Cardiac muscle cell (in vitro differentiated cells and primary cell): ENCODE measurements around the gene PNLIPRP1. TPM values are rescaled to one million over a fixed set of nuclear protein-coding genes. Genes with fewer than 3 reads are reported as not detected.

Experiments
- DNase-seq, 2 donors: peaks; one replicate each; pipeline versions ENCODE4 v3.0.0 to v3.0.0-alpha.2; 2010 to 2017; ENCODE audit warnings: low read depth in 1 of 2, low spot score in 1 of 2
- H3K27ac ChIP-seq: fragments of 200-600 bp; sonication (generic); 2 replicates; pipeline ENCODE4 v1.5.1; 2016
- H3K27me3 ChIP-seq: fragments of 200-600 bp; sonication (generic); 2 replicates; pipeline ENCODE4 v1.6.0; 2016; ENCODE audit warnings: control low read depth
- H3K36me3 ChIP-seq: fragments of 200-600 bp; sonication (generic); 2 replicates; pipeline ENCODE4 v1.5.1; 2016; ENCODE audit warnings: control low read depth
- H3K4me1 ChIP-seq: fragments of 200-600 bp; sonication (generic); 2 replicates; pipeline ENCODE4 v1.8.1; 2017; ENCODE audit warnings: low read depth, mild to moderate bottlenecking, mixed run types
- H3K4me3 ChIP-seq: fragments of 200-600 bp; sonication (generic); 2 replicates; pipeline ENCODE4 v1.5.1; 2016; ENCODE audit warnings: mild to moderate bottlenecking
- H3K9me3 ChIP-seq: fragments of 200-600 bp; sonication (generic); 2 replicates; pipeline ENCODE4 v1.5.1; 2017; ENCODE audit warnings: low read depth, mild to moderate bottlenecking, control low read depth
- CTCF ChIP-seq: IDR thresholded peaks from 2 replicates; pipeline ENCODE4 v1.5.1; 2012; ENCODE audit warnings: low read depth, mild to moderate bottlenecking, low read length
- polyA plus RNA-seq: library from polyadenylated mRNA; unstranded; fragments of >200 nt; fragmentation: Nextera tagmentation; extraction: Ambion mirVana; gene quantifications from 2 replicates; pipeline ENCODE4 v1.2.1, GENCODE V29; 2016
- total RNA-seq: library from RNA; depleted of rRNA; stranded (reverse); fragments of >200 nt; gene quantifications from 2 replicates; pipeline ENCODE4 v1.2.3, GENCODE V29; 2016

The PNLIPRP1 gene
- total and polyA plus RNA-seq, 2 experiments from 2014 or later, result not detected

- H3K27me3 ChIP-seq, result no peaks in the 10 kb centered on the region
- no peak overlapping the region for H3K27ac ChIP-seq
- H3K36me3 ChIP-seq, result no peaks in the 10 kb centered on the region
- TF ChIP-seq CTCF, result no peak
- H3K9me3 ChIP-seq, result no peaks in the 10 kb centered on the region
- no peak overlapping the region for H3K4me3 ChIP-seq
- H3K4me1 ChIP-seq, result no peaks in the 10 kb centered on the region
- DNase-seq, result no peak
These were observed 23.8 kb upstream of the PNLIPRP1 start for GRCh38 chr10:116566932-116567331.

GRCh38 chr10:116567335-116567734, 23.4 kb upstream of the PNLIPRP1 start:
- TF ChIP-seq CTCF, result no peak
- Histone ChIP-seq H3K36me3 (no peaks in the 10 kb centered on the region), H3K27ac (no peak overlapping the region), H3K4me1 (no peaks in the 10 kb centered on the region), H3K9me3 (no peaks in the 10 kb centered on the region), H3K27me3 (no peaks in the 10 kb centered on the region), H3K4me3 (no peak overlapping the region)
- DNase-seq, result no peak

- H3K27ac ChIP-seq, result no peak overlapping the region
- H3K9me3 ChIP-seq, result no peaks in the 10 kb centered on the region
- no peaks in the 10 kb centered on the region for H3K27me3 ChIP-seq
- H3K4me3 ChIP-seq, result no peak overlapping the region
- no peak for DNase-seq
- H3K4me1 ChIP-seq, result no peaks in the 10 kb centered on the region
- no peak for TF ChIP-seq CTCF
- no peaks in the 10 kb centered on the region for H3K36me3 ChIP-seq
These were observed 16.0 kb upstream of the PNLIPRP1 start for GRCh38 chr10:116574797-116575196.

- H3K4me1 ChIP-seq, result no peaks in the 10 kb centered on the region
- H3K27me3 ChIP-seq, result no peaks in the 10 kb centered on the region
- H3K27ac ChIP-seq, result no peak overlapping the region
- no peak for DNase-seq
- H3K4me3 ChIP-seq, result no peak overlapping the region
- H3K36me3 ChIP-seq, result no peaks in the 10 kb centered on the region
- TF ChIP-seq CTCF, result no peak
- no peaks in the 10 kb centered on the region for H3K9me3 ChIP-seq
These were observed 2.7 kb upstream of the PNLIPRP1 start for GRCh38 chr10:116587878-116588591.

- TF ChIP-seq CTCF, result no peak
- no peaks in the 10 kb centered on the region for H3K4me1 ChIP-seq
- no peak overlapping the region for H3K27ac ChIP-seq
- H3K36me3 ChIP-seq, result no peaks in the 10 kb centered on the region
- H3K4me3 ChIP-seq, result no peak overlapping the region
- no peaks in the 10 kb centered on the region for H3K9me3 ChIP-seq
- DNase-seq, result no peak
- H3K27me3 ChIP-seq, result no peaks in the 10 kb centered on the region
These were observed 1.8 kb upstream of the PNLIPRP1 start for GRCh38 chr10:116588995-116589394.
